ENCODE results near the gene PPP5C. TPM values are rescaled to one million over a fixed set of nuclear protein-coding genes. Genes with fewer than 3 reads are reported as not detected.
"Not testable (repeated sequence)": the region's sequence is repeated elsewhere in the genome, so short reads cannot be mapped to it uniquely, and the experiment has no call there.

PPP5C gene
- total RNA-seq, 4 donors from 2014 or later, result 38.2 to 66.0 (median 51.3) TPM

- no peak for TF ChIP-seq POLR2A (IDR thresholded peaks at IDR 0.05)
- no peak for TF ChIP-seq CTCF (IDR thresholded peaks at IDR 0.05)
- TF ChIP-seq POLR2AphosphoS5 (IDR thresholded peaks at IDR 0.05), result no peak
- no peak for TF ChIP-seq EP300 (IDR thresholded peaks at IDR 0.05)
- Histone ChIP-seq H3K27ac (no peak overlapping the region), H3K4me3 (no peak overlapping the region), H3K4me1 (no peaks in the 10 kb centered on the region), H3K36me3 (peaks cover 34% of the 10 kb centered on the region), H3K9me3 (no peaks in the 10 kb centered on the region), H3K27me3 (no peaks in the 10 kb centered on the region)
- 90% methylated on average over 5 of the region's 5 CpGs for WGBS
- no peak for DNase-seq (ENCODE audit: low spot score in 2 of 2)
Measured at GRCh38 chr19:46311444-46311843, 35.4 kb upstream of the PPP5C start.

- H3K4me1 ChIP-seq; H3K27ac ChIP-seq; H3K27me3 ChIP-seq; H3K4me3 ChIP-seq; DNase-seq (ENCODE audit: low spot score in 2 of 2); H3K9me3 ChIP-seq: not testable (repeated sequence)
- H3K36me3 ChIP-seq, result peaks cover 23% of the 10 kb centered on the region
- 70% methylated on average over 14 of the region's 14 CpGs for WGBS
Measured at GRCh38 chr19:46313540-46314469, 33.1 kb upstream of the PPP5C start.

GRCh38 chr19:46317339-46317738, 29.5 kb upstream of the PPP5C start:
- Histone ChIP-seq H3K4me1 (no peaks in the 10 kb centered on the region), H3K27ac (no peak overlapping the region), H3K9me3 (no peaks in the 10 kb centered on the region), H3K36me3 (peaks cover 16% of the 10 kb centered on the region), H3K27me3 (no peaks in the 10 kb centered on the region), H3K4me3 (no peak overlapping the region)
- TF ChIP-seq CTCF (IDR thresholded peaks at IDR 0.05) (no peak), EP300 (IDR thresholded peaks at IDR 0.05) (no peak), POLR2A (IDR thresholded peaks at IDR 0.05) (no peak)
- WGBS, result 53% methylated on average over 2 of the region's 2 CpGs
- DNase-seq (ENCODE audit: low spot score in 2 of 2), result no peak

GRCh38 chr19:46319613-46320012, 27.3 kb upstream of the PPP5C start:
- Histone ChIP-seq H3K4me3 (no peak overlapping the region), H3K4me1 (no peaks in the 10 kb centered on the region), H3K27ac (no peak overlapping the region), H3K36me3 (peaks cover 22% of the 10 kb centered on the region), H3K9me3 (no peaks in the 10 kb centered on the region), H3K27me3 (no peaks in the 10 kb centered on the region)
- no peak for TF ChIP-seq POLR2A (IDR thresholded peaks at IDR 0.05)
- TF ChIP-seq POLR2AphosphoS5 (IDR thresholded peaks at IDR 0.05), result no peak
- TF ChIP-seq EP300 (IDR thresholded peaks at IDR 0.05), result no peak
- no peak for TF ChIP-seq CTCF (IDR thresholded peaks at IDR 0.05)
- DNase-seq (ENCODE audit: low spot score in 2 of 2), result no peak
- WGBS, result 67% methylated on average over 6 of the region's 6 CpGs

- Histone ChIP-seq H3K4me3 (no peak overlapping the region), H3K27ac (no peak overlapping the region), H3K4me1 (no peaks in the 10 kb centered on the region), H3K9me3 (no peaks in the 10 kb centered on the region), H3K27me3 (no peaks in the 10 kb centered on the region), H3K36me3 (peaks cover 22% of the 10 kb centered on the region)
- 91% methylated on average over 4 of the region's 5 CpGs for WGBS
- TF ChIP-seq POLR2AphosphoS5 (IDR thresholded peaks at IDR 0.05) (no peak), CTCF (IDR thresholded peaks at IDR 0.05) (no peak), POLR2A (IDR thresholded peaks at IDR 0.05) (no peak), EP300 (IDR thresholded peaks at IDR 0.05) (no peak)
- DNase-seq (ENCODE audit: low spot score in 2 of 2), result no peak
Measured at GRCh38 chr19:46320559-46320958, 26.3 kb upstream of the PPP5C start.
